OCI-LY3 (cell line): ENCODE data around the gene RPN1.

Source experiments
- EZH2phosphoT487 ChIP-seq: fragments of 200-600 bp; shearing (Covaris generic); IDR thresholded peaks from 2 replicates; pipeline ENCODE4 v1.6.1; 2018; ENCODE audit warnings: antibody characterized with exemption, mixed run types, low read depth
- TF ChIP-seq, protein P1 (sequence below): fragments of 200-600, 300-600 bp; sonication (generic); IDR thresholded peaks from 2 replicates; pipeline ENCODE4 v1.5.1; 2014; ENCODE audit warnings: antibody characterized with exemption, low read length, low read depth

- TF ChIP-seq, protein P1, sequence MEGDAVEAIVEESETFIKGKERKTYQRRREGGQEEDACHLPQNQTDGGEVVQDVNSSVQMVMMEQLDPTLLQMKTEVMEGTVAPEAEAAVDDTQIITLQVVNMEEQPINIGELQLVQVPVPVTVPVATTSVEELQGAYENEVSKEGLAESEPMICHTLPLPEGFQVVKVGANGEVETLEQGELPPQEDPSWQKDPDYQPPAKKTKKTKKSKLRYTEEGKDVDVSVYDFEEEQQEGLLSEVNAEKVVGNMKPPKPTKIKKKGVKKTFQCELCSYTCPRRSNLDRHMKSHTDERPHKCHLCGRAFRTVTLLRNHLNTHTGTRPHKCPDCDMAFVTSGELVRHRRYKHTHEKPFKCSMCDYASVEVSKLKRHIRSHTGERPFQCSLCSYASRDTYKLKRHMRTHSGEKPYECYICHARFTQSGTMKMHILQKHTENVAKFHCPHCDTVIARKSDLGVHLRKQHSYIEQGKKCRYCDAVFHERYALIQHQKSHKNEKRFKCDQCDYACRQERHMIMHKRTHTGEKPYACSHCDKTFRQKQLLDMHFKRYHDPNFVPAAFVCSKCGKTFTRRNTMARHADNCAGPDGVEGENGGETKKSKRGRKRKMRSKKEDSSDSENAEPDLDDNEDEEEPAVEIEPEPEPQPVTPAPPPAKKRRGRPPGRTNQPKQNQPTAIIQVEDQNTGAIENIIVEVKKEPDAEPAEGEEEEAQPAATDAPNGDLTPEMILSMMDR: no peak
- TF ChIP-seq EZH2phosphoT487: no peak
These were observed 72.9 kb downstream of the RPN1 start for GRCh38 chr3:128577711-128578110.
